Measurements from ENCODE around the gene GATAD2A. TPM values are rescaled to one million over a fixed set of nuclear protein-coding genes. Genes with fewer than 3 reads are reported as not detected.

GATAD2A gene
- total and polyA plus RNA-seq, 2 of the 13 experiments (the other 11 are each of a cell fraction or from before 2014, with no cell fraction given) = 16.8 to 28.6 TPM

DNA sequence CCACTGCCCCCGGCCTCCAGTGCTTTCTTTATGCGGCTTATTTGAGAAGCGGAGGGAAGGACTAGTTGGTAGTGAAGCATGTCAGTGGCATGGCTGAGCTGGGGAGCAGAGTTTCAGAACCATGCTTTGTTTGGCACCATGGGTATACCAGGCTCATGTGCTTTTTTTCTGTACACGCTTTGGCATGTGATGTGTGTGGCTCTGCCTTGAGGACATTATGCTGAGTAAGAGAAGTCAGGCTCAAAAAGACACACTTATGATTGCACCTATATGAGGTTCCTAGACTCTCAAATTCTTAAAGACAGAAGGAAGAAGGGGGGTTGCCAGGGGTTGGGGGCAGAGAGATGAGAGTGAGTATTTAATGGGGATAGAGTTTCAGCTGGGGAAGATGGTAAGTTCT lies 21.3 kb downstream of the GATAD2A start:
- in situ Hi-C loops (cut with HindIII; ENCODE audit: extremely low pct_ligation_motif_present, low pct_unique_long_range_greater_than_20kb) = no loop called here
- Histone ChIP-seq H3K27me3 (ENCODE audit: control insufficient read depth in 1 of 2, insufficient read depth in 2 of 2, low read length in 2 of 2) (no peaks in the 10 kb centered on the region), H3K27ac (ENCODE audit: extremely low read length, insufficient read depth, low read length) (no peak overlapping the region), H3K36me3 (replicated peaks in 1 of 2; ENCODE audit: control insufficient read depth in 1 of 2, insufficient read depth in 2 of 2, low read length in 2 of 2) (no peaks in the 10 kb centered on the region; a peak in 1 of 5 replicates), H3K4me2 (ENCODE audit: low read depth, low read length) (no peak overlapping the region), H3K79me2 (ENCODE audit: insufficient read depth, low read length) (peaks cover 94% of the 10 kb centered on the region), H3K9me3 (ENCODE audit: low read length) (no peaks in the 10 kb centered on the region), H3K4me1 (ENCODE audit: insufficient read depth, low read length) (peaks cover 14% of the 10 kb centered on the region), H2AFZ (ENCODE audit: low read length) (no peak overlapping the region), H3K9ac (ENCODE audit: insufficient read depth, low read depth, low read length) (no peak overlapping the region), H3K4me3 (replicated peaks in 1 of 3; ENCODE audit: insufficient read depth in 1 of 3, low read depth in 2 of 3, low read length in 3 of 3) (no peak overlapping the region), H4K20me1 (ENCODE audit: insufficient read depth, low read length) (peaks cover 21% of the 10 kb centered on the region)
- intact Hi-C loops (cut with micrococcal nuclease; ENCODE audit: unreplicated experiment) = no loop called here
- no TSS peak for BruUV-seq (replicated peaks)
- FAIRE-seq (no peak), DNase-seq (ENCODE audit: low spot score) (no peak), ATAC-seq (no peak)
- CTCF ChIA-PET (ENCODE audit: low intra/inter-chr PET ratio, low total read pairs) = no interaction called here
- POLR2A ChIA-PET = no interaction called here
- 98% methylated on average over 4 of the region's 4 CpGs for WGBS (ENCODE audit: low lambda C conversion rate)
- no peak for TF ChIP-seq SP5 (CRISPR knock-in tag; IDR thresholded peaks at IDR 0.05; ENCODE audit: borderline replicate concordance, low read depth)
- TF ChIP-seq FOXK2 (IDR thresholded peaks at IDR 0.05) = no peak
- TF ChIP-seq MAFK (conservative IDR thresholded peaks at IDR 0.05 in 1 of 2, IDR thresholded peaks at IDR 0.05 in 1 of 2; ENCODE audit: low read length in 2 of 2) = peak; percentile 9 to 26; a peak in 1 of 4 replicates

DNA sequence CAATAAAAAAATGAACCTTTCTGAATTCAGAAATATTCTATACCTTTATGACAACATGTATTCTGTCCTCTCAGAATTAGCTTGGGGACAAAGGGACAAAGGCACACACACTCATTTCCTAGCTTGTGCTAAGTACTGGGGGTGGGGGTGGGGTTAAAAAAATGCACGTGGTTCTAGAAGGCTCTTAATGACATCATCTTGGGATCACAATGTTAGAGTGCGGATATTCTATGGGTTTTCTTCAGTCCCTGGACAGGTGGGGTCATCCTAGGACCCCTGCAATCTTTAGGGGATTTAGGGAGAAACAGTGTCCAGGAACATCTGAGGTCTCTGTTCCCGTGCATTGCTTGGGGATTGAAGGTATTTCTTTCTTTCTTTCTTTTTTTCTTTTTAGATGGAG lies 21.8 kb downstream of the GATAD2A start:
- no peak for ATAC-seq
- Histone ChIP-seq H3K9me3 (ENCODE audit: low read length) (no peaks in the 10 kb centered on the region), H4K20me1 (ENCODE audit: insufficient read depth, low read length) (peaks cover 21% of the 10 kb centered on the region), H3K4me2 (ENCODE audit: low read depth, low read length) (no peak overlapping the region), H3K4me1 (ENCODE audit: insufficient read depth, low read length) (peaks cover 17% of the 10 kb centered on the region), H2AFZ (ENCODE audit: low read length) (no peak overlapping the region), H3K79me2 (ENCODE audit: insufficient read depth, low read length) (peaks cover 93% of the 10 kb centered on the region), H3K36me3 (replicated peaks in 1 of 2; ENCODE audit: control insufficient read depth in 1 of 2, insufficient read depth in 2 of 2, low read length in 2 of 2) (no peaks in the 10 kb centered on the region; a peak in 1 of 5 replicates), H3K27ac (ENCODE audit: extremely low read length, insufficient read depth, low read length) (no peak overlapping the region), H3K9ac (ENCODE audit: insufficient read depth, low read depth, low read length) (no peak overlapping the region), H3K4me3 (replicated peaks in 1 of 3; ENCODE audit: insufficient read depth in 1 of 3, low read depth in 2 of 3, low read length in 3 of 3) (no peak overlapping the region), H3K27me3 (ENCODE audit: control insufficient read depth in 1 of 2, insufficient read depth in 2 of 2, low read length in 2 of 2) (no peaks in the 10 kb centered on the region)
- FAIRE-seq = no peak
- 75% methylated on average over 3 of the region's 3 CpGs for WGBS (ENCODE audit: low lambda C conversion rate)
- no TSS peak for BruUV-seq (replicated peaks)
- DNase-seq (ENCODE audit: low spot score) = no peak
- intact Hi-C loops (cut with micrococcal nuclease; ENCODE audit: unreplicated experiment) (no loop called here), in situ Hi-C loops (cut with HindIII; ENCODE audit: extremely low pct_ligation_motif_present, low pct_unique_long_range_greater_than_20kb) (no loop called here)
- ChIA-PET CTCF (ENCODE audit: low intra/inter-chr PET ratio, low total read pairs) (no interaction called here), POLR2A (no interaction called here)
- peak; percentile 41; the same call in 1 of the 2 replicates for TF ChIP-seq ATF7 (IDR thresholded peaks at IDR 0.05)
- TF ChIP-seq ATF7 (CRISPR knock-in tag; IDR thresholded peaks at IDR 0.05) = no peak
- TF ChIP-seq THYN1 (CRISPR knock-in tag; IDR thresholded peaks at IDR 0.05; ENCODE audit: borderline replicate concordance, low read depth) = no peak
